RPMI7951 (cell line): ENCODE results near the gene SPOCK2. TPM values are rescaled to one million over a fixed set of nuclear protein-coding genes. Genes with fewer than 3 reads are reported as not detected.
A peak's percentile ranks its signal among the peaks of the same experiment; 100 is the strongest.

Experiments
- DNase-seq: peaks from one replicate; pipeline ENCODE4 v3.0.0-alpha.2; 2012; ENCODE audit warnings: low read depth
- total RNA-seq: library from RNA; depleted of rRNA; stranded (reverse); fragments of >200 nt; shearing (Covaris generic); gene quantifications from 2 replicates; pipeline ENCODE4 v1.2.3, GENCODE V29; 2014; rRNA removed

The SPOCK2 gene
- total RNA-seq, 1 experiment from 2014 or later, result 0.72 TPM

DNA sequence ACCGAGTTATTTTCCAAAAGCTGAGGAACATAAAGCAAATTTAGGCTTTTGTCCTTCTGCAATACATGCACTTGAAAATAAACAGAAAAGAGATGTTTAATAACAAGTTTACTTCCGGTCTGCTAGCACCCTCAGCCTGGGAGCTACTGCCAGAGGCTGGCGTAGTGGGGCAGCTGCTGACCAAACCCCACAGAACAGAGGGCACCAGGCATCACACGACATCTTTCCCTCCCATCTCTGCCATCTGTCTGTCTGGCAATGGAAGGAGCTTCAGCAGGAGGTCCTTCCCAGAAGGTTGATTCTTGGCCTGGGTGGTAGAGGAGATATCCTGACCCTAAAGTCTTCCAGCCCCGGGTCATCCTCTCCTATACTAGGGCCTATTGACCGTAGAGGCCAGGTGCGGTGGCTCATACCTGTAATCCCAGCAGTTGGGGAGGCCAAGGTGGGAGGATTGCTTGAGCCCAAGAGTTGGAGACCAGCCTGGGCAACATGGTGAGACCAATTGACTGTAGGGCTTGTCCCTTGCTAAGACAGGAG is 76.3 kb downstream of the SPOCK2 start:
- DNase-seq, result no peak

DNA sequence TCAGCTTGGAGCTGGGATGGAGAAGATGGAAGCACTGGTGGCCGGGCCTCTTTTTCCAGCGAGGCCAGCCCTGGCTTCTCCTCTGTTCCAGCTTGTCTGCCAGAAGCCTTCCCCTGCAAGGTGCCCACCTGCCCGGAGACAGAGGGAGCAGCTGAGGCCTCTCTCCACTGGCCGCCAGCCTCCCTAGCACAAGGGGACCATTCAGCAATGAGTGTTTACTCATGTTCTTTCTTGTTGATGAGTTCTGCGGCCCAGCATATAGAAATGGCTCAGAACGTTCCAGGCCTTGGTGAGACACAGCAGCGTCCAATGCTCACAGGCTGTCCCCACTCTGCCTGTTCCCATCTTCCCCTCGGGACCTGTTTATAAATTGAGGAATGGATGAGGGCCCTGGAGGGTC is 76.9 kb downstream of the SPOCK2 start:
- no peak for DNase-seq

DNA sequence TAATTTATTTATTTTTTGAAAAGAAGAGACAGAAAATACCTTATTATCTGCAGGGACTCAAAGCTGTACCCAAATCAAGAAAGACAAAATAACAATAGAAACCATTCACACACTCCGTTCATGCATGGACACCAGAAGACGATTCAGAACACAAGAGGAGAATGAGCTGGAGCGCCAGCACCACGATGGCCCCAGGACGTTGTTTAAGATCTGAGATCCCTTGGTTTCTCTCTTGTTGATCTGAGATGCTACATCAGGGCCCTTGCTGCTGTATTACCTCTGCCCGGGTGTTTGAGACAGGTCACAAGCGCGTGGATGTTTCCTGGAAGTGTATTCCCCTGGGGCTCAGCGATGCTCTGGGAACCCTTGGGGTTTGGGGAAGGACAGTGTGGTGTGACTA is 77.3 kb downstream of the SPOCK2 start:
- no peak for DNase-seq

DNA sequence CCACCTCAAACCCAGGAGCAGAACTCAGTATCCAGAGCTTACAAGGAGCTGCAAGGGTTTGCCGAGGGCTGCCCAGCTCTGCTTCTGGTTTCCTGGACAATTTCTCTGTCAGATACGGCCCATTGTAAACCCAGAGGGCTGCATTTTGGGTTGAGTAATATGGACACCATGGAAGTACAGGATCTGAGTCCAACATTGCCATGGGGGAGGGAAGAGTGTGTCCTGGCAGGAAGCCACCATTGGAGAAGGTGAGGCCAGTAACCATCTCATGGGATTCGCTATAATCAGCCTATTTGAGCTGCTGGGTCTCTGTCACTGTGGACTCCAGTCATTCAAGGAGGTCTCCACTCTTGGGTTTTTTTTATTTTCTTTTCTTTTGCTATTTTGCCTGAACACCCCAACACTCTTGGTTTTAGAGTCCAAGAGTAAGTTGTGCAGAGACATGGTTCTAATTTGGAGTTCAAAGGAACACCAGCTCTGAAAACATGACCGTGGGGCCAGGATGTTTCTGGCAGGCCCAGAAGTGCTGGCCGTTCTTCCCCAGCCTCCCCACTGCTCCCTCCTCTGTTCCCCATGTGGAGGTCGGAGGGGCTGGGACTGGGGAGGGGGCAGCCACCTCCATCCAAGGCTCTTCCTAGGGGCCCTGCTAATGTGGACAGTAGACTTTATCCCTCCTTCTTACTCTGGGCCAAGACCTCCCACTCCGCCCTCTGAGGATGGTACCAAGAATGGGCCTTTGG is 77.9 kb downstream of the SPOCK2 start:
- DNase-seq, result peak; percentile 24

DNA sequence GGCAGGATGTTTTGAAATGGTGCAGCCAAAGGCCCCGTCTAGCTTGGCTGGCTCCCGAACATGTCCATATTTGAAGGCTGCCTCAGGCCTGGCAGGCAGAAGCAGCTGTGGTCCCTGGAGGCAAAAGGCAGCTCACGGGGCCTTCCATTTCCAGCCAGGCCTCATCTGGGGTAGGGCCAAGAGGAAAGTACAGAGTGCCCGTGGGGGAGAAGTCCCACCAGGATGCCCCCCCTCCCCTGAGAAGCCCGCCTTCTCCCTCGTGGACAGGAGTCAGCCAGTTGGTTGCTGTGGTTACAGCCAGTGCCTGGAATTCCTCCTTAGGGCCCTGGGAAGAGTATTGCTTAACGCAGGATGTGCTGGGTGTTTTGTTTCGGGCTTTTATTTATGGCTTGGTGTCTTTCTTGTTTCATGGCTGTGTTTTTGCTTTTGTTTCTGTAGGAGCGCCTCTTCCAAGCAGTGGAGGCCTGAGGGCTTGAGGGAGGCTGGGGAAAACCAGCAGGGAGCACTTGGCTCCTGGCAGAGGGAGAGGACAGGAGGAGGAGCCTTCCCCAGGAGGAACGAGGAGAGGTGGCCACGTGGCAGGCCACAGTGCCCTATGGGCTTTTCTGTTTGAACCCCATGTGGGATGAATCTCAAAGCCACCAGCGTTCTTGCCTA is 78.8 kb downstream of the SPOCK2 start:
- peak; percentile 97 for DNase-seq

DNA sequence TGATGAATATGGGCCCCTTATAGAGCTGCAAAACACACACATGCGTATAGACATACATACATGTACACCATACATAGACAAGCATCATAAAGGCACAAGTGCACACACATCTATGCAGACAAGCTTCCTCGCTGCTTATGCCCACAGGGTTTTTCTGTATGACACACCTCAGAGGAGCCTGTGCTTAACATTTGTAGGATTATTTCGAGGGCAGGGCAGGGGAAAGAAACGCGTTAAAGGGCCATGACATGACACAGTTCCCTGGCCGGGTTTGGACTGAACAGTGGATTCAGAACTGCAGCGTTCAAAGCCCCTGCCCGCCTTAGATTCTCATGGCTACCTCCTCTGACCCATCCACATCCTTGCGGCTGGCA is 79.3 kb downstream of the SPOCK2 start:
- DNase-seq, result no peak

Other genes with a start within 250 kb of the SPOCK2 start
- 304 and 324 TPM in 2 replicates for gene PSAP, start 237.3 kb downstream of the SPOCK2 start, total RNA-seq
- gene CHST3, start 124.2 kb downstream of the SPOCK2 start, total RNA-seq, result 9.4 and 14.5 TPM in 2 replicates
- 53.6 and 70.4 TPM in 2 replicates for gene ANAPC16, start 127.5 kb upstream of the SPOCK2 start, total RNA-seq
- gene ASCC1, start 127.7 kb upstream of the SPOCK2 start, total RNA-seq, result 33.3 and 40.3 TPM in 2 replicates
- gene DDIT4, start 185.4 kb upstream of the SPOCK2 start, total RNA-seq, result 138 and 156 TPM in 2 replicates